Smooth muscle cell (in vitro differentiated cells): Measurements from ENCODE around the gene ABHD2. TPM values are rescaled to one million over a fixed set of nuclear protein-coding genes. Genes with fewer than 3 reads are reported as not detected.
"Not testable (repeated sequence)": the region's sequence is repeated elsewhere in the genome, so short reads cannot be mapped to it uniquely, and the experiment has no call there.

Source experiments
- DNase-seq: peaks from one replicate; lab custom pipeline; 2025; ENCODE audit not compliant: unreplicated experiment; lab: John Stamatoyannopoulos, UW
- H2AFZ ChIP-seq: fragments of 200-600 bp; sonication (generic); 2 replicates; pipeline ENCODE4 v1.6.0; 2016; ENCODE audit warnings: antibody characterized with exemption, low read depth, mild to moderate bottlenecking
- H3F3A ChIP-seq: fragments of 200-600 bp; sonication (generic); 2 replicates; pipeline ENCODE4 v1.6.0; 2017; ENCODE audit warnings: antibody characterized with exemption, low read depth
- H3K27ac ChIP-seq: fragments of 200-600 bp; sonication (generic); 2 replicates; pipeline ENCODE4 v1.5.1; 2016; ENCODE audit warnings: low read depth, mild to moderate bottlenecking
- H3K27me3 ChIP-seq: fragments of 200-600 bp; sonication (generic); 2 replicates; pipeline ENCODE4 v1.6.1; 2016; ENCODE audit warnings: low read depth, mild to moderate bottlenecking
- H3K36me3 ChIP-seq: fragments of 200-600 bp; sonication (generic); 2 replicates; pipeline ENCODE4 v1.5.1; 2016; ENCODE audit warnings: low read depth
- H3K4me1 ChIP-seq: fragments of 200-600 bp; sonication (generic); 2 replicates; pipeline ENCODE4 v1.5.1; 2016; ENCODE audit warnings: low read depth
- H3K4me2 ChIP-seq: fragments of 200-600 bp; sonication (generic); 2 replicates; pipeline ENCODE4 v1.6.0; 2016; ENCODE audit warnings: mild to moderate bottlenecking
- H3K4me3 ChIP-seq: fragments of 200-600 bp; sonication (generic); 2 replicates; pipeline ENCODE4 v1.5.1; 2016; ENCODE audit warnings: mild to moderate bottlenecking
- H3K79me2 ChIP-seq: fragments of 200-600 bp; sonication (generic); 2 replicates; pipeline ENCODE4 v1.6.0; 2016; ENCODE audit warnings: low read depth, mild to moderate bottlenecking
- H3K9ac ChIP-seq: fragments of 200-600 bp; sonication (generic); 2 replicates; pipeline ENCODE4 v1.6.0; 2016; ENCODE audit warnings: low read depth
- H3K9me3 ChIP-seq: fragments of 200-600 bp; sonication (generic); replicated peaks from 2 replicates; pipeline ENCODE4 v1.5.1; 2016; ENCODE audit warnings: low read depth
- H4K20me1 ChIP-seq: fragments of 200-600 bp; sonication (generic); 2 replicates; pipeline ENCODE4 v1.6.0; 2016; ENCODE audit warnings: low read depth
- WGBS: methylation state at CpG from one replicate; pipeline ENCODE4 v1.1.7; 2016; ENCODE audit warnings: low lambda C conversion rate; 5-methylcytosine and 5-hydroxymethylcytosine counted together
- polyA plus RNA-seq: library from polyadenylated mRNA; unstranded; fragments of >200 nt; fragmentation: Nextera tagmentation; extraction: Ambion mirVana; gene quantifications from 2 replicates; pipeline ENCODE4 v1.2.1, GENCODE V29; 2016
- total RNA-seq: library from RNA; depleted of rRNA; stranded (reverse); fragments of >200 nt; gene quantifications from 2 replicates; pipeline ENCODE4 v1.2.3, GENCODE V29; 2014
- TF ChIP-seq, protein P1 (sequence below): fragments of 200-600 bp; sonication (generic); IDR thresholded peaks from 2 replicates; pipeline ENCODE4 v1.5.1; 2017; ENCODE audit warnings: borderline replicate concordance, mild to moderate bottlenecking, antibody characterized with exemption; ENCODE audit not compliant: insufficient read depth, poor library complexity, severe bottlenecking

The ABHD2 gene
- total and polyA plus RNA-seq, 2 experiments from 2014 or later = 9.4 to 23.9 TPM

DNA sequence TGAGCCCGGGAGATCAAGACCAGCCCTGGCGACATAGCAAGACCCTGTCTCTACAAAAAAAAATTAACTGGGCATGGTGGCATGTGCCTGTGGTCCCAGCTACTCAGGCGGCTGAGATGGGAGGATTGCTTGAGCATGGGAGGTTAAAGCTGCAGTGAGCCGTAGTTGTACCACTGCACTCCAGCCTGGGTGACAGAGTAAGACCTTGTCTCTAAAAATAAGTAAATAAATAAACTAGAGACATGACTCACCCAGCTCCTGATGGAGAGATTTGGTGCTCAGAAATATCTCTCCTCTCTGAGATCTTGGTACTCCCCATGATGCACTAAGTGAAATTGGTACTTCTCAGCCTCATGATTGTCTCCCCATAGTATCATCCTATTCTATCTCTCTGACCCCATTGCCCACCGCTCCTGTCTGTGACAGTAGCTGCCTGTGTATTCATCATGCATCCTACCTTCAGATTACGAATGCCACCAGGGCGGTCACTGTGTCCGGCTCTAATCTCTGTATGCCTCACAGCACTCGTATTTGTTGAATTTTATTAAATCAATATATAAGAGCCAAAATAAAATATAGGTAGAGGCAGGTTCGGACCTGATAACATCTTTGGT lies 50.9 kb downstream of the ABHD2 start:
- H3K9me3 ChIP-seq = no peaks in the 10 kb centered on the region
- TF ChIP-seq, protein P1, sequence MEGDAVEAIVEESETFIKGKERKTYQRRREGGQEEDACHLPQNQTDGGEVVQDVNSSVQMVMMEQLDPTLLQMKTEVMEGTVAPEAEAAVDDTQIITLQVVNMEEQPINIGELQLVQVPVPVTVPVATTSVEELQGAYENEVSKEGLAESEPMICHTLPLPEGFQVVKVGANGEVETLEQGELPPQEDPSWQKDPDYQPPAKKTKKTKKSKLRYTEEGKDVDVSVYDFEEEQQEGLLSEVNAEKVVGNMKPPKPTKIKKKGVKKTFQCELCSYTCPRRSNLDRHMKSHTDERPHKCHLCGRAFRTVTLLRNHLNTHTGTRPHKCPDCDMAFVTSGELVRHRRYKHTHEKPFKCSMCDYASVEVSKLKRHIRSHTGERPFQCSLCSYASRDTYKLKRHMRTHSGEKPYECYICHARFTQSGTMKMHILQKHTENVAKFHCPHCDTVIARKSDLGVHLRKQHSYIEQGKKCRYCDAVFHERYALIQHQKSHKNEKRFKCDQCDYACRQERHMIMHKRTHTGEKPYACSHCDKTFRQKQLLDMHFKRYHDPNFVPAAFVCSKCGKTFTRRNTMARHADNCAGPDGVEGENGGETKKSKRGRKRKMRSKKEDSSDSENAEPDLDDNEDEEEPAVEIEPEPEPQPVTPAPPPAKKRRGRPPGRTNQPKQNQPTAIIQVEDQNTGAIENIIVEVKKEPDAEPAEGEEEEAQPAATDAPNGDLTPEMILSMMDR = no peak
- no peaks in the 10 kb centered on the region for H3K36me3 ChIP-seq
- no peaks in the 10 kb centered on the region for H3K4me1 ChIP-seq
- no peak overlapping the region for H3K4me3 ChIP-seq
- DNase-seq = no peak
- no peaks in the 10 kb centered on the region for H3F3A ChIP-seq
- H3K9ac ChIP-seq = no peak overlapping the region
- 73% methylated on average over 10 of the region's 10 CpGs for WGBS
- H4K20me1 ChIP-seq = peaks cover 12% of the 10 kb centered on the region
- no peak overlapping the region for H2AFZ ChIP-seq
- no peak overlapping the region for H3K27ac ChIP-seq
- H3K27me3 ChIP-seq = no peaks in the 10 kb centered on the region
- H3K4me2 ChIP-seq = no peak overlapping the region
- H3K79me2 ChIP-seq = no peaks in the 10 kb centered on the region

DNA sequence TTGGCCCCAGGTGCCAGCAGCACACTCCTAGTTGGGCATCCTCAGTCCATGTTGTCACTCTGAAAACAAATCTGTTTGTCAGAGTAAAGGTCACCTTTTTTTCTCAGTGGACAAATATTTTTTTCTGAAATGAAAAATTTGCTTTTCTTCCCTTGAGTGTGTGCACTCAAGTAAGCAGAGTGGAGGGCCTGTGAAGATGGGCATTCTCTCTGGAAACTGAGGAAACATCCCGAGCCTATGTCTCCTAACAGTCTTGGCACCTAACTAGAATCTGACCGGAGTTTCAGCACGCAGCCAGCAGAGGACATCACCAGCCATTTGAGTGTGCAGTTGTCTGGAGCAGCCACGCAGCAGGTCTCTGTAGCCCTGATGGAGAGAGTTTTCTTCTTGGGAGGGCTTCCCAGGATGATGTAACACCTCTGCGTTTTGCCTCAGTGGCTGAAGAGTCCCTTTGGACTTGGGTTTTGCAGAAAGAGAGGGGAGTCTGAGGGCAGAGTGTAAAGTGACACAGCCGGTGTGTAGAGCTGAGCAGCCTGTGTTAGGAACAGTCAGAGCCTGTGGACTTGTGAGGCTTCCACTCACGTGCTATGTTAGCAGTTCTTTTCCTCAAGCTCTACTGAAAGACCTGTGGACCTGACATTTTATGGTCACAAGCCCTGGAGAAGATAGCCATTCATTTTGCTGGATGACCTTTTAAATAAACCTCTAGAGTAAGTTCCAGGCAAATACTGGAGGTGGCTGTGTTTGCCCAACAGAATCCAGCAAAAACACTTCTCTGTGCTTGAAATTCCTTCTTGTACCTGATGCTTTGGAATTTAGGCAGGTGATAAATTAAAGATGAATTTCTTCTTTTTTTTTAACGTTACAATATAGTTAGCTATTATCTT lies 51.6 kb downstream of the ABHD2 start:
- no peak overlapping the region for H3K27ac ChIP-seq
- 88% methylated on average over 8 of the region's 8 CpGs for WGBS
- H2AFZ ChIP-seq = no peak overlapping the region
- TF ChIP-seq, protein P1 = no peak
- no peak overlapping the region for H3K4me3 ChIP-seq
- no peaks in the 10 kb centered on the region for H3F3A ChIP-seq
- no peaks in the 10 kb centered on the region for H3K9me3 ChIP-seq
- no peak overlapping the region for H3K9ac ChIP-seq
- DNase-seq = no peak
- H4K20me1 ChIP-seq = peaks cover 12% of the 10 kb centered on the region
- no peaks in the 10 kb centered on the region for H3K79me2 ChIP-seq
- H3K27me3 ChIP-seq = no peaks in the 10 kb centered on the region
- H3K36me3 ChIP-seq = no peaks in the 10 kb centered on the region
- no peaks in the 10 kb centered on the region for H3K4me1 ChIP-seq
- H3K4me2 ChIP-seq = no peak overlapping the region

GRCh38 chr15:89140595-89140994 lies 52.3 kb downstream of the ABHD2 start:
- no peak overlapping the region for H3K27ac ChIP-seq
- WGBS = 79% methylated on average over 4 of the region's 4 CpGs
- H3K27me3 ChIP-seq = no peaks in the 10 kb centered on the region
- H3K79me2 ChIP-seq = no peaks in the 10 kb centered on the region
- no peak overlapping the region for H3K4me3 ChIP-seq
- peaks cover 12% of the 10 kb centered on the region for H4K20me1 ChIP-seq
- H3F3A ChIP-seq = no peaks in the 10 kb centered on the region
- no peak for DNase-seq
- no peak overlapping the region for H2AFZ ChIP-seq
- H3K36me3 ChIP-seq = no peaks in the 10 kb centered on the region
- H3K4me1 ChIP-seq = no peaks in the 10 kb centered on the region
- TF ChIP-seq, protein P1 = no peak
- H3K9me3 ChIP-seq = no peaks in the 10 kb centered on the region
- no peak overlapping the region for H3K9ac ChIP-seq
- H3K4me2 ChIP-seq = no peak overlapping the region

DNA sequence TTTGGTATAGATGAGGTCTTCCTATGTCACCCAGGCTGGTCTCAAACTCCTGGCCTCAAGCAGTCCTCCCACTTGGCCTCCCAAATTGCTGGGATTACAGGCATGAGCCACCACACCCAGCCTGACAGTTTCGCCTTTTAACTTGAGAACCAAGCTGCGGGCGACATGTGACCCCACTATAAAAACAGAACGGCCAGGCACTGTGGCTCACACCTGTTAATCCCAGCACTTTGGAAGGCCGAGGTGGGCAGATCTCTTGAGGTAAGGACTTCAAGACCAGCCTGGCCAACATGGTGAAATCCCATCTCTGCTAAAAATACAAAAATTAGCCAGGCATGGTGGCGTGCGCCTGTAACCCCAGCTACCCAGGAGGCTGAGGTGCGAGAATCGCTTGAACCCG lies 52.9 kb downstream of the ABHD2 start:
- not testable (repeated sequence) for H3F3A ChIP-seq, H3K27ac ChIP-seq, H3K9ac ChIP-seq, H3K27me3 ChIP-seq, H3K4me1 ChIP-seq, H3K9me3 ChIP-seq, H3K4me2 ChIP-seq, H3K4me3 ChIP-seq, H3K79me2 ChIP-seq, DNase-seq, H2AFZ ChIP-seq, H3K36me3 ChIP-seq
- peaks cover 12% of the 10 kb centered on the region for H4K20me1 ChIP-seq
- 97% methylated on average over 10 of the region's 10 CpGs for WGBS
